Epithelial cell of alveolus of lung (primary cell): ENCODE measurements around the gene TMLHE. TPM values are rescaled to one million over a fixed set of nuclear protein-coding genes. Genes with fewer than 3 reads are reported as not detected.

ENCODE experiments used
- total RNA-seq: library from RNA; depleted of rRNA; stranded (reverse); fragments of >200 nt; gene quantifications from 2 replicates; pipeline ENCODE4 v1.2.1, GENCODE V29; 2015

Gene TMLHE, protein sequence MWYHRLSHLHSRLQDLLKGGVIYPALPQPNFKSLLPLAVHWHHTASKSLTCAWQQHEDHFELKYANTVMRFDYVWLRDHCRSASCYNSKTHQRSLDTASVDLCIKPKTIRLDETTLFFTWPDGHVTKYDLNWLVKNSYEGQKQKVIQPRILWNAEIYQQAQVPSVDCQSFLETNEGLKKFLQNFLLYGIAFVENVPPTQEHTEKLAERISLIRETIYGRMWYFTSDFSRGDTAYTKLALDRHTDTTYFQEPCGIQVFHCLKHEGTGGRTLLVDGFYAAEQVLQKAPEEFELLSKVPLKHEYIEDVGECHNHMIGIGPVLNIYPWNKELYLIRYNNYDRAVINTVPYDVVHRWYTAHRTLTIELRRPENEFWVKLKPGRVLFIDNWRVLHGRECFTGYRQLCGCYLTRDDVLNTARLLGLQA
- total RNA-seq: 7.8 and 24.0 TPM in 2 replicates

DNA sequence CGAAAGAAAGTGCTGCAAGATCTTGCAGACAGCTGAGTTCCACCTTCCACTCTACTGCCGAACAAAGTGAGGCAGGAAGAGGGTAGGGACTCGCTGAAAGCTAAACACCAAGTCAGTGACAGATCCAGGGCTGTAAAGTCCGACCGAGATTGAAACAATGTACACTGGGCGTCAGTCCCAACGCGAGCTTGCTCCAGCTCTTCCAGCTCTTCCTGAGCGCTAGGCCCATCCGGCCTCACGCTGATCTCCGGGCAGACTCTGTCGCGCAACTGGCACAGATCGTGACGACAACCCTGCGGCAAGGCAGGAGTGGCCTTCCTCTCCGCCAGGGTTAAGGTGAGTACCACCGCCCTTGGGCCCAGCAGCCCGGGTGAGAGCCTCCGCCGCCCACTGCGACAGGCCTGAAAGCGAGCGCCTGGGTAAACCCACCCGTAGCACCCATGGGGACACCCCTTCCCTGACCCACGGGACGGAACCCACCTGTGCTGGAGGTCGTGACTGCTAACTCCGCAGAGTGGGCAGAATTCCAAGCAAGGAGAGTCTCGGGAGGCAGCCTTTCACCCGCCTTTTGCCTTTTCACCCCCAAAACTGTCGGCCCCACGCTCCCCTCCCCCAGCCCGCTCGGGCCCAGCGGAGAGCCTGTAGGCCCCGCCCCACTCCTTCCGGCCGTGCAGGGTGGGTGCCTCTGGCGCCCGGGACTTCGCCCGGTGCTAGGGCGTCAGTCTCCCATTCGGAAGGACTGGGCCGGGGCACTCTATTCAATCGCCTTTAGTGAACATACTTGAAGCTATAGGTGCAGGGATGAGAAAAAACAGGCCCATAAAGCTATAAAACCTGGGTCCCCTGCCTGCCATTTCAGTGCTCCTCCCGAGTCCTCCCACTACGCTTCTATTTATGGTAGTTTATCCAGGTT, at the start of gene TMLHE, which contains the start of gene SPRY3:
TMLHE (minus strand) TSS at position 641 of the 913 bp plus-strand sequence. CDS start 67,676 bp downstream, outside the sequence.
SPRY3 (plus strand) TSS at position 275 of the 913 bp plus-strand sequence.

DNA sequence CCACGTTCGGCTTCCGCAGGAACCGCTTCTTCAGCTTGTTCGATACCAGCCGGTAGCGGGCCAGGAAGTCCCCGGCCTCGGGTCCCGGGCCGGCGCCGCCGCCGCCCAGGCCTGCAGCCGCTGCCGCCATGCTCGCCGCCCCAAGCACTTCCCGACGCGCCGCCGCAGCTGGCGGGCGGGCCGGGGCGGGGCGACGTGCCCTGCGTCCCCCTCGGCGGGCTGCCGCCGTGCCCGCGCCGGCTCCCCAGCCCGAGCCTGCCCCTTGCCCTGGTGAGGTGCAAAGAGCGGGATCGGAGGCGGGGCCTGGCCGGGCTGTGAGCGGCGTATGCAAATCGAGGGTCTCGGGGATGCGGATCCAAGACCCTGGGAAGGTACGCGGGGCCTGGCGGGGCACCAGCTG, 154.3 kb downstream of the TMLHE start, which contains the start of gene F8A3:
F8A3 (minus strand) TSS at position 150 of the 400 bp plus-strand sequence; CDS start at position 130, 20 bp downstream.

Other genes with a start within 250 kb of the TMLHE start
- gene F8A2, start 230.9 kb downstream of the TMLHE start, total RNA-seq: not detected in 2 replicates
- gene F8A3, start 154.3 kb downstream of the TMLHE start, total RNA-seq: 2.2 TPM in 1 of 2 replicates, not detected in the other
- 0.39 and 1.1 TPM in 2 replicates for gene SPRY3, start 366 bp downstream of the TMLHE start, total RNA-seq